ENCODE measurements around the gene TNIP2. TPM values are rescaled to one million over a fixed set of nuclear protein-coding genes. Genes with fewer than 3 reads are reported as not detected.

The TNIP2 gene
- total RNA-seq, 2 donors from 2014 or later: 33.1 to 36.5 TPM

DNA sequence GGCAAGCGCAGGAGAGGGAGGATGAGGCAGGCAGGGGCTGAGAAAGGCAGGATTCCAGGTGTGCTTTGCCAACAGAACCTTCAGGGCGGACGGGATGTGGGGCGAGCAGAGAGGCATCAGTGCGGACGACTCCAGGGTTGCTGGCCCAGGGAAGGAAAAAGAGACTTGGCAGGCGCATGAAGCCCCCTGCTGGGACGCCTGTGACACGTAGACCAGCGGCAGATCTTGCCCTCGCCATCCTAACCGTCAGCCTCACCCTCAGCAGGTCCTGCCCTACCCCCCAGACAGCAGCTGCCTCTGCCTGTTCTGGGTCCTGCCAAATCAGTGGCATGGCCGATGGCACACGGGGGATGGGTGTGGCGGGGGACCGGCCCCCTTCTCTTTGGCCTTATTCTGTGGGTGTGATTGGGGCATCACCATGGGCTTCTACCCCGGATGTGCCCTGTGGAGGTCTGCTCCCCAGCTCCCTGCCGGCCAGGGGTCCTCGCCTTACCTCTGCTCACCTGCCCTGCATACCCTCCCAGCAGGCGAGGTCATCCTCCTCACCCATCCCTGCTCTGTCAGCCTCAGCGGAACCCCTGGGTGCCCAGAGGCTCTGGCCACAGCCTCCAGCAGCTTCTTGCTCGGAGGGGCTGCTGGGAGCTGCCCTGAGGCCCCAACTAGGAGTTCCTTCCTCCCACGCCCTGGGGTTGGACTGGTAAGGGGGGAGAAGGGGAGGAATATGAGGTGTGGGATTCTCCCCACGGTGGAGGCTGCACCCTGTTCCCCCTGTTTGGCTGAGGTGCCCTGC is 33.9 kb upstream of the TNIP2 start:
- H3K27ac ChIP-seq (ENCODE audit: low read depth, low read length): no peak overlapping the region
- peaks cover 15% of the 10 kb centered on the region for H3K27me3 ChIP-seq (ENCODE audit: control insufficient read depth, insufficient read depth, low read length, poor library complexity, severe bottlenecking)
- no peak overlapping the region for H3K4me3 ChIP-seq (ENCODE audit: low read length)
- H3K4me1 ChIP-seq (ENCODE audit: control insufficient read depth, insufficient read depth, low read length): peaks cover 11% of the 10 kb centered on the region
- no peaks in the 10 kb centered on the region for H3K36me3 ChIP-seq (ENCODE audit: control insufficient read depth, insufficient read depth, low read length)
- Mint-ChIP-seq H3K36me3 (ENCODE audit: low read depth) (no peaks in the 10 kb centered on the region), H3K27ac (no peak overlapping the region), H3K27me3 (ENCODE audit: insufficient read depth) (peaks cover 33% of the 10 kb centered on the region), H3K4me1 (peaks cover 8% of the 10 kb centered on the region), H3K4me3 (no peak overlapping the region), H3K9me3 (no peaks in the 10 kb centered on the region)
- DNase-seq: peak; percentile 50
- H3K9ac ChIP-seq (ENCODE audit: extremely low read depth, low read length, poor library complexity, severe bottlenecking): no peak overlapping the region
- TF ChIP-seq, protein P1, sequence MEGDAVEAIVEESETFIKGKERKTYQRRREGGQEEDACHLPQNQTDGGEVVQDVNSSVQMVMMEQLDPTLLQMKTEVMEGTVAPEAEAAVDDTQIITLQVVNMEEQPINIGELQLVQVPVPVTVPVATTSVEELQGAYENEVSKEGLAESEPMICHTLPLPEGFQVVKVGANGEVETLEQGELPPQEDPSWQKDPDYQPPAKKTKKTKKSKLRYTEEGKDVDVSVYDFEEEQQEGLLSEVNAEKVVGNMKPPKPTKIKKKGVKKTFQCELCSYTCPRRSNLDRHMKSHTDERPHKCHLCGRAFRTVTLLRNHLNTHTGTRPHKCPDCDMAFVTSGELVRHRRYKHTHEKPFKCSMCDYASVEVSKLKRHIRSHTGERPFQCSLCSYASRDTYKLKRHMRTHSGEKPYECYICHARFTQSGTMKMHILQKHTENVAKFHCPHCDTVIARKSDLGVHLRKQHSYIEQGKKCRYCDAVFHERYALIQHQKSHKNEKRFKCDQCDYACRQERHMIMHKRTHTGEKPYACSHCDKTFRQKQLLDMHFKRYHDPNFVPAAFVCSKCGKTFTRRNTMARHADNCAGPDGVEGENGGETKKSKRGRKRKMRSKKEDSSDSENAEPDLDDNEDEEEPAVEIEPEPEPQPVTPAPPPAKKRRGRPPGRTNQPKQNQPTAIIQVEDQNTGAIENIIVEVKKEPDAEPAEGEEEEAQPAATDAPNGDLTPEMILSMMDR (conservative IDR thresholded peaks at IDR 0.05): no peak
- WGBS, 2 experiments (ENCODE audit: insufficient coverage in 1 of 2, insufficient read length in 1 of 2): 88 to 89% methylated on average over 11 to 24 of the region's 24 CpGs
- no peaks in the 10 kb centered on the region for H3K9me3 ChIP-seq (ENCODE audit: control insufficient read depth, low read length)

DNA sequence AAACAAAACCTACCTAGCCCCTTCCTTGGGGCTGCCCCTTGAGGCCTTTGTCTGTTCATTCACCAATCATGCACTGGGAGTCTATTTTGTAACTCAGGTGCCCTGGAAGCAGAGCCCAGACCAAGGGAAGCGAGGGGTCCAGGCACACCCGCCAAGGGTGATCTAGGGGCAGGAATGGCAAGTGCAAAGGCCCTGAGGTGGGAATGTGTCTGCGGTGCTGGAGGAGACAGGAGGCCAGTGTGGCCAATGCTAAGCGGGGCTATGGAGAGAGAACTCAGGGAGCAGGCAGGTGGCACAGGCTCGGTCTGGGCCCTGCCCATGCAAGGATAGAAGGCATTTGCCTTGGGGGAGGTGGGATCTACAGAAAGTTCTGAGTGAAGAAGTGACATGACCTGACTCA is 33.2 kb upstream of the TNIP2 start:
- H3K36me3 ChIP-seq (ENCODE audit: control insufficient read depth, insufficient read depth, low read length): no peaks in the 10 kb centered on the region
- TF ChIP-seq, protein P1 (conservative IDR thresholded peaks at IDR 0.05): no peak
- DNase-seq: no peak
- no peak overlapping the region for H3K4me3 ChIP-seq (ENCODE audit: low read length)
- Mint-ChIP-seq H3K27ac (no peak overlapping the region), H3K4me3 (no peak overlapping the region), H3K27me3 (ENCODE audit: insufficient read depth) (peaks cover 26% of the 10 kb centered on the region), H3K4me1 (peaks cover 12% of the 10 kb centered on the region), H3K9me3 (no peaks in the 10 kb centered on the region), H3K36me3 (ENCODE audit: low read depth) (no peaks in the 10 kb centered on the region)
- H3K27ac ChIP-seq (ENCODE audit: low read depth, low read length): no peak overlapping the region
- 93 to 100% methylated on average over 4 to 5 of the region's 5 CpGs for WGBS, 2 experiments (ENCODE audit: insufficient coverage in 1 of 2, insufficient read length in 1 of 2)
- no peaks in the 10 kb centered on the region for H3K9me3 ChIP-seq (ENCODE audit: control insufficient read depth, low read length)
- peaks cover 11% of the 10 kb centered on the region for H3K4me1 ChIP-seq (ENCODE audit: control insufficient read depth, insufficient read depth, low read length)
- no peak overlapping the region for H3K9ac ChIP-seq (ENCODE audit: extremely low read depth, low read length, poor library complexity, severe bottlenecking)
- peaks cover 11% of the 10 kb centered on the region for H3K27me3 ChIP-seq (ENCODE audit: control insufficient read depth, insufficient read depth, low read length, poor library complexity, severe bottlenecking)

DNA sequence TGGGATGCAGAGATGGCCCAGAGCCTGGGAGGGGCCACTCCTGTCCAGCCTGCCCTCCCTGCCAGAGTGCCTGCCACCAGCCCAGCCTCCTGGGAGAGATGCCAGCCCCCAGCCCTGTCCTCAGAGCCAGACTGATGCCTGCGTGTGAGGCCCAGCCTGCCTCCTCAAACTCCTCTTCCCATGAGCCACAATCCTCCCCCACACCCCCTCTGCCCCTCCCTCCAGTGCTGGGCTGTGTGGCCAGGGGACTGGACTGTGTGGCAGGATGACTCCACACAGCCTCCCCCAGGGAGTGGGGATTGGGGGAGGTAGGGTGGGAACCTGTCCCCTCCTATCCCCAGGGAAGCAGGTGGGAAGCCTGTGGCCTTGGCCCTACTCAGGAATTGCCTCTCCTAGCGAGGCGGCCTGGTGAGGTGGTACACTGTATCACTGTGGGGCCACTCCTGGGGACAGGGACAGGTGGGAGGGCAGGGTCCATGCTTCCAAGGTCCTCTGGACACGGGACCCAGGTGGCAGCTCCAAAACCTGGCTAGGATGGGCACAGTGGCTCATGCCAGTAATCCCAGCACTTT is 32.5 kb upstream of the TNIP2 start:
- no peak overlapping the region for H3K4me3 Mint-ChIP-seq
- H3K36me3 ChIP-seq (ENCODE audit: control insufficient read depth, insufficient read depth, low read length): no peaks in the 10 kb centered on the region
- no peak overlapping the region for H3K27ac ChIP-seq (ENCODE audit: low read depth, low read length)
- H3K9me3 Mint-ChIP-seq: no peaks in the 10 kb centered on the region
- H3K9ac ChIP-seq (ENCODE audit: extremely low read depth, low read length, poor library complexity, severe bottlenecking): no peak overlapping the region
- peak; percentile 41 for DNase-seq
- peaks cover 20% of the 10 kb centered on the region for H3K4me1 Mint-ChIP-seq
- no peak overlapping the region for H3K27ac Mint-ChIP-seq
- WGBS, 2 experiments (ENCODE audit: insufficient coverage in 1 of 2, insufficient read length in 1 of 2): 93 to 95% methylated on average over 2 to 4 of the region's 4 CpGs
- H3K27me3 Mint-ChIP-seq (ENCODE audit: insufficient read depth): peaks cover 19% of the 10 kb centered on the region
- peaks cover 11% of the 10 kb centered on the region for H3K4me1 ChIP-seq (ENCODE audit: control insufficient read depth, insufficient read depth, low read length)
- no peak overlapping the region for H3K4me3 ChIP-seq (ENCODE audit: low read length)
- no peaks in the 10 kb centered on the region for H3K36me3 Mint-ChIP-seq (ENCODE audit: low read depth)
- H3K9me3 ChIP-seq (ENCODE audit: control insufficient read depth, low read length): no peaks in the 10 kb centered on the region
- TF ChIP-seq, protein P1 (conservative IDR thresholded peaks at IDR 0.05): no peak
- H3K27me3 ChIP-seq (ENCODE audit: control insufficient read depth, insufficient read depth, low read length, poor library complexity, severe bottlenecking): peaks cover 4% of the 10 kb centered on the region
